Neural progenitor cell (in vitro differentiated cells): ENCODE results near the gene EXOC3L2. TPM values are rescaled to one million over a fixed set of nuclear protein-coding genes. Genes with fewer than 3 reads are reported as not detected.

Experiments used
- DNase-seq: peaks from one replicate; pipeline ENCODE4 v3.0.0-alpha.2; 2016; ENCODE audit warnings: low spot score
- H2AFZ ChIP-seq: fragments of 200-600 bp; sonication (generic); replicated peaks from 2 replicates; pipeline ENCODE4 v1.6.1; 2016; ENCODE audit warnings: antibody characterized with exemption
- H3F3A ChIP-seq: fragments of 200-600 bp; sonication (generic); 2 replicates; pipeline ENCODE4 v1.6.1; 2016; ENCODE audit warnings: antibody characterized with exemption, low read depth
- H3K27ac ChIP-seq: fragments of 200-600 bp; sonication (generic); 2 replicates; pipeline ENCODE4 v1.5.1; 2016; ENCODE audit warnings: mild to moderate bottlenecking
- H3K27me3 ChIP-seq: fragments of 200-600 bp; sonication (generic); 2 replicates; pipeline ENCODE4 v1.6.1; 2016; ENCODE audit warnings: mild to moderate bottlenecking, moderate library complexity
- H3K36me3 ChIP-seq: fragments of 200-600 bp; sonication (generic); 2 replicates; pipeline ENCODE4 v1.5.1; 2016
- H3K4me1 ChIP-seq: fragments of 200-600 bp; sonication (generic); 2 replicates; pipeline ENCODE4 v1.6.1; 2016; ENCODE audit warnings: mixed run types
- H3K4me2 ChIP-seq: fragments of 200-600 bp; sonication (generic); 2 replicates; pipeline ENCODE4 v1.6.1; 2016
- H3K4me3 ChIP-seq: fragments of 200-600 bp; sonication (generic); 2 replicates; pipeline ENCODE4 v1.5.1; 2016
- H3K79me2 ChIP-seq: fragments of 200-600 bp; sonication (generic); 2 replicates; pipeline ENCODE4 v1.6.1; 2016; ENCODE audit warnings: low read depth
- H3K9ac ChIP-seq: fragments of 200-600 bp; sonication (generic); 2 replicates; pipeline ENCODE4 v1.6.1; 2016
- H3K9me3 ChIP-seq: fragments of 200-600 bp; sonication (generic); 2 replicates; pipeline ENCODE4 v1.5.1; 2016; ENCODE audit warnings: low read depth
- H4K20me1 ChIP-seq: fragments of 200-600 bp; sonication (generic); 2 replicates; pipeline ENCODE4 v1.6.1; 2016; ENCODE audit warnings: low read depth
- H3K27ac Mint-ChIP-seq: 3 replicates; pipeline ENCODE4 v1.8.0; 2021; ENCODE audit warnings: mixed read lengths
- H3K27me3 Mint-ChIP-seq: 2 replicates; pipeline ENCODE4 v1.8.0; 2022; ENCODE audit warnings: low read depth, mild to moderate bottlenecking, inconsistent platforms, moderate library complexity, mixed read lengths; ENCODE audit not compliant: insufficient read depth
- H3K36me3 Mint-ChIP-seq: 3 replicates; pipeline ENCODE4 v1.8.0; 2021; ENCODE audit warnings: mixed read lengths
- H3K4me1 Mint-ChIP-seq: 3 replicates; pipeline ENCODE4 v1.8.0; 2021; ENCODE audit warnings: mixed read lengths
- H3K4me3 Mint-ChIP-seq: 3 replicates; pipeline ENCODE4 v1.8.0; 2021; ENCODE audit warnings: mild to moderate bottlenecking, moderate library complexity, mixed read lengths
- H3K9me3 Mint-ChIP-seq: 3 replicates; pipeline ENCODE4 v1.8.0; 2020; ENCODE audit warnings: mixed read lengths
- CTCF ChIP-seq: fragments of 200-600 bp; sonication (generic); IDR thresholded peaks from 2 replicates; pipeline ENCODE4 v1.5.1; 2017; ENCODE audit warnings: antibody characterized with exemption, mild to moderate bottlenecking
- EZH2 ChIP-seq: fragments of 200-600 bp; sonication (generic); IDR thresholded peaks from 2 replicates; pipeline ENCODE4 v1.6.1; 2017; ENCODE audit warnings: antibody characterized with exemption, mild to moderate bottlenecking, moderate library complexity
- EZH2phosphoT487 ChIP-seq: fragments of 200-600 bp; sonication (generic); IDR thresholded peaks from 2 replicates; pipeline ENCODE4 v1.6.1; 2017; ENCODE audit warnings: antibody characterized with exemption
- total RNA-seq: library from RNA; depleted of rRNA; stranded (reverse); fragments of >200 nt; gene quantifications from 2 replicates; pipeline ENCODE4 v1.2.3, GENCODE V29; 2015; ENCODE audit warnings: low replicate concordance

EXOC3L2 gene
- 0.06 TPM in 1 of 2 replicates, not detected in the other for total RNA-seq

GRCh38 chr19:45245334-45245787 is at the start of gene EXOC3L2:
EXOC3L2 (minus strand) TSS chr19:45245407; CDS start chr19:45239045, 6,362 bp downstream.
- peaks cover 42% of the 10 kb centered on the region for H3K27me3 ChIP-seq
- Mint-ChIP-seq H3K4me3 (peak within 1 kb of the TSS; percentile 1), H3K36me3 (no peaks in the 10 kb centered on the region), H3K27me3 (peaks cover 5% of the 10 kb centered on the region), H3K27ac (peak within 1 kb of the TSS; percentile 3), H3K9me3 (no peaks in the 10 kb centered on the region), H3K4me1 (peaks cover 17% of the 10 kb centered on the region)
- no peaks in the 10 kb centered on the region for H4K20me1 ChIP-seq
- H3K4me2 ChIP-seq: no peak within 1 kb of the TSS
- H3K4me3 ChIP-seq: no peak within 1 kb of the TSS
- H2AFZ ChIP-seq: no peak within 1 kb of the TSS
- TF ChIP-seq EZH2phosphoT487: no peak
- no peak for TF ChIP-seq EZH2
- no peak for TF ChIP-seq CTCF
- no peak within 1 kb of the TSS for H3K9ac ChIP-seq
- H3K79me2 ChIP-seq: peaks cover under 1% of the 10 kb centered on the region
- DNase-seq: no peak
- peaks cover 2% of the 10 kb centered on the region for H3K4me1 ChIP-seq
- peaks cover 15% of the 10 kb centered on the region for H3F3A ChIP-seq
- H3K36me3 ChIP-seq: no peaks in the 10 kb centered on the region
- H3K9me3 ChIP-seq: no peaks in the 10 kb centered on the region
- no peak within 1 kb of the TSS for H3K27ac ChIP-seq

GRCh38 chr19:45294291-45295029 is 49.3 kb upstream of the EXOC3L2 start:
- H3K4me3 Mint-ChIP-seq: peak overlapping the region; percentile 10
- H3K79me2 ChIP-seq: no peaks in the 10 kb centered on the region
- no peaks in the 10 kb centered on the region for H3K9me3 Mint-ChIP-seq
- H3K27ac Mint-ChIP-seq: peak overlapping the region; percentile 25
- H3K27me3 ChIP-seq: no peaks in the 10 kb centered on the region
- H3K36me3 Mint-ChIP-seq: peaks cover 30% of the 10 kb centered on the region
- H3K9me3 ChIP-seq: no peaks in the 10 kb centered on the region
- peaks cover 5% of the 10 kb centered on the region for H3K27me3 Mint-ChIP-seq
- H3K9ac ChIP-seq: no peak overlapping the region
- no peaks in the 10 kb centered on the region for H4K20me1 ChIP-seq
- no peak for DNase-seq
- TF ChIP-seq CTCF: no peak
- no peak for TF ChIP-seq EZH2
- TF ChIP-seq EZH2phosphoT487: no peak
- H3K27ac ChIP-seq: no peak overlapping the region
- H3K4me1 ChIP-seq: no peaks in the 10 kb centered on the region
- no peak overlapping the region for H3K4me2 ChIP-seq
- peaks cover 4% of the 10 kb centered on the region for H3K36me3 ChIP-seq
- no peak overlapping the region for H3K4me3 ChIP-seq
- H2AFZ ChIP-seq: no peak overlapping the region
- peaks cover 2% of the 10 kb centered on the region for H3K4me1 Mint-ChIP-seq
- no peaks in the 10 kb centered on the region for H3F3A ChIP-seq

- peaks cover 4% of the 10 kb centered on the region for H3K36me3 ChIP-seq
- H3K4me1 ChIP-seq: no peaks in the 10 kb centered on the region
- TF ChIP-seq CTCF (no peak), EZH2phosphoT487 (no peak), EZH2 (no peak)
- no peak overlapping the region for H3K27ac ChIP-seq
- no peak overlapping the region for H3K4me2 ChIP-seq
- H3K9ac ChIP-seq: no peak overlapping the region
- no peaks in the 10 kb centered on the region for H3K27me3 ChIP-seq
- Mint-ChIP-seq H3K36me3 (peaks cover 28% of the 10 kb centered on the region), H3K4me3 (no peak overlapping the region), H3K9me3 (no peaks in the 10 kb centered on the region), H3K4me1 (peaks cover 2% of the 10 kb centered on the region), H3K27ac (no peak overlapping the region), H3K27me3 (peaks cover 7% of the 10 kb centered on the region)
- H3K9me3 ChIP-seq: no peaks in the 10 kb centered on the region
- no peaks in the 10 kb centered on the region for H4K20me1 ChIP-seq
- H3K4me3 ChIP-seq: no peak overlapping the region
- H3K79me2 ChIP-seq: no peaks in the 10 kb centered on the region
- no peak overlapping the region for H2AFZ ChIP-seq
- DNase-seq: no peak
- no peaks in the 10 kb centered on the region for H3F3A ChIP-seq
Measured at GRCh38 chr19:45293682-45294081, 48.5 kb upstream of the EXOC3L2 start.
